Retina (tissue), 1 donor: ENCODE measurements around the gene PDE2A.
A peak's percentile ranks its signal among the peaks of the same experiment; 100 is the strongest.

Source experiments
- DNase-seq: peaks from one replicate; pipeline ENCODE4 v3.0.0-alpha.2; 2016

The PDE2A gene

DNA sequence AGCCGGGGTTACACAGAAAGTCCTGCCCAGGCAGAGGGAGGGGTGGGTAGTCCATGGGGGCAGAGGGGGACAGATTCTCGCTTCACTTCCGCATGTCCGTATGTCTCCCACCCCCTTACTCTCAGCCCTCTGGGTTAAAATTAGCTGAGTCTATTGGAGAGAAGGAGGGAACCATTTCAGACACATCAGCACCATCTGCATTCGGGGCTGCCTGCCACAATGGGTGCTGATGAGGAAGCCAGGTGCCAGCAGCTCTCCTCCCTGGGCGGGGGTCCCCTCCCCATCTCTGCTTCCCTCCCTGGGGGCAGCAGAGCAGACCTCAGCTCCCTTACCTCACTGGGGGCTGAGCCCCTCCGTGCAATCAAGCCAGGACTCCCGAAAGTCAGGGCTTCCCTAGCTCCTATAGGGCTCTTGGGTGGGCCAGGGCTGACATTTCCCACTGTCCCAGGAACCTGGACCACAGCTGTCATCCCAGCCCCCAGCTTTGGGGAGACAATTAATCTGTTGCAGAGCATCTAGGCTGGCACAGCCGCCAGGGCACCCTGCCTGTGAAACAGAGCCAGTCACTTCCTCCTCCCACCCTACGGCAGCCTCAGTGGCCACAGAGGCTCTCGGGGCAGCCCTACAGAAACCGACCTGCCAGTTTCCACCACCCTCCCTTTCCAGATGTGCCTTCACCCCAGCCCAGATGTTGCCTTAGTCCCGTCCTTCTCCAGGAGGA lies 67.3 kb downstream of the PDE2A start:
- no peak for DNase-seq

- no peak for DNase-seq
Observed at GRCh38 chr11:72605973-72606747, 68.1 kb downstream of the PDE2A start.

- no peak for DNase-seq
Observed at GRCh38 chr11:72604256-72604655, 70.0 kb downstream of the PDE2A start.

- DNase-seq = no peak
Observed at GRCh38 chr11:72602250-72602904, 71.8 kb downstream of the PDE2A start.

DNA sequence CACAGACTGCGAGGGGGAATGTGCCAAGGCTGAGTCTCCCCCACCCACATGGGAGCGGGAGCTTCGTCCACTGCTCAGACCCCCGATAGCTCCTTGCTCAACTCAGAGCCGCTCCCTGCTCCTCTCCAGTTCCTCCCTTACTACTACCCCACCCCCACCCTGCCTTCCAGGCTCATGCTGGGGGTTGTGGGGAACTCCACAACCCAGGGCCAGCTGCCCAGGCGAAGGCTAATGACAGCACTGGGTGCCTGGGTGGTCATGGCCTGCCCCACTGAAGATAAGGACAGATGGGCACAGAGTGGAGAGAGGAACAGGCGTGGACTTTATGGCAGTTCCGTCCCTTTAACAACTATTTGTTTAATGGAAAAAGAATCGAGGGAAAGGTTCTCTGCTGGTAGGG lies 73.7 kb downstream of the PDE2A start:
- DNase-seq = no peak

DNA sequence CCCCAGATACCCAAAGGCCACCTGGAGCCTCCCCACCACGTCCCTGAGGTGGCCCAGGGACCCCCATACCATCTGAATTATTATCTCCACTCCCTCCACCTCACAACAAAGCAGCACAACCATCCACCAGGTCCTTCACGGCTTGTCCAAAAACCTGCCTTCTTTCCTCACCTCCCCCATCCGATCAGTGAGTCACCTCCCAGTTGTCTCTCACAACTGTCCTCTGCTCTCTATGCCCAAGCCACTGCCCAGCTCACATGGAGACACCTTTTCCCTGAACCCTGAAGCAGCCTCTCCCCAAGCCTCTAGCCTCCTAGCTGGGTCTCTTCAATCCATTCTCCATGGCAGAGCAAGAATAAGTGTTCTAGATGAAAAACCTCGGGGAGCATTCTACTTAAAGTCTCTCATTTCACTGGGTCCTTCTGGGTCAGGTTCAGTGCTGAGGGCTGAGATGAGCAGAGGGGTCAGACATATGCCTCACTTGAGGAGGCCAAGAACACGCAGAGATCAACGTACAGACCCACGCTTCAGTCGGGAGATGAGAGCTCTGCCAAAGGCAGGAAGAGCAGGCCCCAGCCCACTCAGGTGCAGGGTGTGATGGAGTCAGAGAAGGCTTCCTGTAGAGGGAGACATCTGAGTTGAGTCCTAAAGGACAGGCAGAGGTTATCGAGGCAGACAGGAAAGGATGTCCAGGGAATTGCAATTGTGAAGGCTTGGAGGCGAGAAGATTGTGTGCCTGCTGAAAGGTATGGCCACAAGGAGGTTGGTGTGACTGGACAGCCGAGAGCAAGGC lies 74.7 kb downstream of the PDE2A start:
- DNase-seq = no peak

DNA sequence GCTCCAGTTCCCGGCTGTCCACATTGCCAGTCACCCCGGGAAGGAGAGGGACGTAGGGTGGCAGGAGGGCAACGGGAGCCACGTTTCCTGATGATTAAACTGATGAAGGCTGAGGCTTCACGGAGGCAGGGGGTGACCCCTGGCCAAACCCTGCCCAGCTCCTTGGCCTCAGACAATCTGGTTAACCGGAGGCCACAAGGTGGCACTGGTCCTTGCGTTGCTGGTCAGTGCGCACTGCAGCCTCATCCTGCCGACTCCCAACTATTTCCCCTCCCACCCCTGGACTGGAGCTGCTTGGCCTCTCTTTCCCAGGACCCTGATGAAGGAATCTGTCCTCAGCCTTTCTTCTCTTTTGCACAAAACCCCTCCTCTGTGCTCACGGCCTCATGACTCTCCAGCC lies 75.3 kb downstream of the PDE2A start:
- peak; percentile 43 for DNase-seq

GRCh38 chr11:72598466-72598865 lies 75.8 kb downstream of the PDE2A start:
- DNase-seq = no peak

DNA sequence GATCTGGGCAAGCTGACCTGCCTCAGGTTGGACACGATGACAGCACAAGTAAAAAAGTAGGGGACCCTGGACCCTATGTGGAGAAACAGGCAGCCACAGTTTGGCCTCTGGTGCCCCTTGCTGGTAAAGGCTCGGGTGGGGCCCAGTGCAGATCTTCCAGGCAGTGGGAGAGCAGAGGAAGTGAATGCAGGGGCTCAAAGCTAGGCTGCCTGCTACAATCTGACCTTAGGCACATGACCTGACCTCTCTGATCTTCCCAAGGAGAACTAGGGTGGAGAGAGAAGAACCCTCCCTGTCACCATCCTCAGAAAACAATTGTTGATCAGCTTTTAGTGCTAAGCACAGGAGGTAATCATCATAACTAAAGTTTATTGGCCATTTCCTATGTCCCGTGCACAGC lies 76.5 kb downstream of the PDE2A start:
- DNase-seq = no peak

- peak; percentile 39 for DNase-seq
Observed at GRCh38 chr11:72595292-72595684, 78.9 kb downstream of the PDE2A start.

- DNase-seq = no peak
Observed at GRCh38 chr11:72594493-72595291, 79.5 kb downstream of the PDE2A start.

DNA sequence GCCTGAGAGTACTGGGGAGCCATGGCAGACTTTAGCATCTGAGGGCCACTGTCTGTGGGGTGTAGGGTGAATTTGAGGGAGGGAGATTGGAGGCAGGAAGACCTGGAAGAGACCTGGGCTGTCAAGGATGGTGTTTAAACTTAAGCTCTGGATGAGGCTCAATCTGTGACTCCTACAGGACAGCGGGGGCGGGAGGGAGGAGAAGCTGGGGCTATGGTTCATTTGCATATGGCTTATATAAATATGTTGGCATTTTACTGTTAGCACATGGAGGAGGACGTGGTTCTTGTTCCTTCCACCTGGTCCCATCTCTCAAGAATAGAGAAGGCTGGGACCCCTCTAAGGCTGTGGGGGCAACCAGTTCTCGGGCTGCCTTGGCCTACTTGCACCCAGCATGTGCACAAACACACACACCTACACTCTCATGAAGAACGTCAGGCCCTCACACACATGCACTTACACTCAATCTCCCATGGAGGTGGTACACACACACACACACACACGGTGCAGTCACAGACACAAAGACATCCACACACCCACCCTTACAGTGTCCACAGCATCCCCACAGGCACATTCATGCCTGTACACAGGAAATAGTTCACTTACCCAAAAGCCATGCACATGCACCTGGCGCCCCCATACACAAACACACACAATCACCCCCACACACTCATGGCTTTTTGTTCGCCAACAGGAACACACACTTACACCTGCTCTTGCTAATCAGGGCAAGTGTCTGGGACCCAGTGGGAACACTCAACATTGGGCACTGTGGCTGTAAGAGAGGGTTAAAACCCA lies 81.3 kb downstream of the PDE2A start:
- no peak for DNase-seq

- DNase-seq = no peak
Observed at GRCh38 chr11:72591785-72592502, 82.3 kb downstream of the PDE2A start.

GRCh38 chr11:72591023-72591422 lies 83.2 kb downstream of the PDE2A start:
- no peak for DNase-seq

DNA sequence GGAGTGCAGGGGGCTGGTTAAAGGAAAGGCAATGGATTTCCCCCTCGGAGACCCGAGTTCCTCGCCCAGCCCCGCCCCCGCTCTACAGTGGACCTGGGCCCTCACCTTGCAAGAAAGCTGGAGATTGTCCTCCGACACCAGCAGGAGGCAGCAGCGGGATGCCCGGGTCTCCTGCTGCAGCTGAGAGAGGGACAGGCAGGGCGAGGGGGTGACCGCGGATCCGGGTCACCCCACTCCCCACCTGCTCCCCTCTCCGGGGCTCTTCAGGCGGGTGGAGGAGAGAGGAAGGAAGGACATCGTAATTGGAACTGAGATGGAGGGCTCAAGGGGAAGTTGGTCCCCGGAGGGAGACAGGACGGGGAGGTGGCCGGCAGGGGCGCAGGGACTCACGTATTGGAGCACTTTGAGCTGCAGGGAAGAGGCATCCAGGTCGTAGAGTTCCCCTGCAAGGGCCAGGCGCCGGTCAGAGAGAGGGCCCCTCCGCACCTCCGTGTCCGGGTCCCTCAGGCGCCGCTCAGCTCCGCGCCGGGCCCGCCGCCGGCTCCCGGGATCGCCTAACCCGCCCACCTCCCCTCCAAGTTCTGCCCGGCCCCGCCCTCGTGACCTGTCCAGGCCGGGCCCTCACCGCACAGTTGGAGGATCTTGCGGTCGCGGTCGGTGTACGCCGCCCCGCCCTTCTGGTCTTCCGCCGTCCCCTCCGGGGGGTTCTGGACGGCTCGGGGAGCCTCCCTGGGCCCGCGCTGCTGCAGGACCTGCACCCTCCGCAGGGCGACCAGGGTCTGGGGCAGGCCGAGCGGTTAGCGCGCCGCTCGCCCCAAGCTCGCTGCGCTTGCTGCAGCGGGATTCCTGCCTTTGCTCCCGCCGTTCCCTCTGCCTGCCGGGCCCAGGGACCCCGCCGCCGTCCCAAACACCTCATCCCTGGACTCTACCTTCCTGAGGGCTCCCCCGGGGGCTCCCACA lies 84.1 kb downstream of the PDE2A start:
- DNase-seq = peak; percentile 72

DNA sequence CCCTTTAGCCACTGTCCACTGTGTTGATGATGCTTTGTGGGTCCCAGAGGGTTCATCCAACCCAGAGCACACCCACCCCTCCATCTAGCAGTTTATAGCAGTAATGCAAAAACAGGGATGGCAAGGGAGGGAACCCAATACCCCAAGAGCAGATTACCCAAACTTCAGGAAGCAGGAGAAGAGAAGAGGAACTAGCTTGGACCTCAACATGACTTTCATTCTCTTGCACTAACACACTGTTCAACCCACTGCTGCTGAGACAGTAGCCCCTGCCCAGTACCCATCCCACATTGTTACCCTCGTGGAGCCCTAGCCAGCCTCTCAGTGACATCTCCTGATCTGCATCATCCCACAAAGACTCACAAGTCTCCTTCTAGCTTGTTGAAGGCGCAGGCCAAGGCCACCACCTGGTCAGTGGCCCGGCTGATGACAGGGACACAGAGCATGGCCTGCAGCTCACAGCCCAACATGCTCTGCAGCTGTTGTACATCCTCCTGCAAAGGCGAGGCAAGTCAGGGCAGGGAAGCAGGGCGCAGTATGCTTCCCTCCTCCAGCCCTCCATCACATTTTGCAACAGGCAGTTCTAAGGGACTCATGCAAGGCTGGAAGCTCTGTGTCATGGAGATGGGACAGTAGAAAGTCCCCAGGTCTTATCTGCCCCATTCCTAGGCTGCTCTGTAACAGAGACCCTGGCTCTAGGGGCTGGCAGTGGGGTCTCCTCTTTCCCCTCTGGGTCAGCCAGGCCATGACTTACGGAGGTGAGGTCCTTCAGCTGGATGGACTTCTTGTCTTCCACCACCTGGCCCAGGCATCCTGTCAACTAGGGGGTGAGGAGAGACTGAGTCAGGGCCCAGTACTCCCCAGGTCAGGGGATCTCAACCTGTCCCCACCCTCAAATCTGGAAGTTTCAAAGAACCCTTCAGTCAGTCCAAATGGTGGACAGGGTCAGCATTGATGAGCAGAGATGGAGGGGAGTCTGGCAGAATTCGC lies 85.5 kb downstream of the PDE2A start:
- DNase-seq = no peak

- DNase-seq = no peak
Observed at GRCh38 chr11:72587696-72588095, 86.5 kb downstream of the PDE2A start.
